GM23248 (cell line): ENCODE measurements around the gene GPC1.

Source experiments
- EZH2 ChIP-seq: fragments of 200-600 bp; sonication (generic); IDR thresholded peaks from 2 replicates; pipeline ENCODE4 v1.6.1; 2018; ENCODE audit warnings: antibody characterized with exemption, mild to moderate bottlenecking; ENCODE audit not compliant: insufficient read depth, poor library complexity, severe bottlenecking
- EZH2phosphoT487 ChIP-seq: fragments of 200-600 bp; sonication (generic); IDR thresholded peaks from 2 replicates; pipeline ENCODE4 v1.6.1; 2018; ENCODE audit warnings: antibody characterized with exemption, moderate library complexity, mild to moderate bottlenecking, low read depth; ENCODE audit not compliant: insufficient read depth

- TF ChIP-seq EZH2 (no peak), EZH2phosphoT487 (no peak)
Observed at GRCh38 chr2:240424341-240425235, 10.9 kb upstream of the GPC1 start.
